ENCODE data around the gene RBM3. TPM values are rescaled to one million over a fixed set of nuclear protein-coding genes. Genes with fewer than 3 reads are reported as not detected.

Gene RBM3
- total RNA-seq, 1 donor from 2014 or later: 264 TPM

DNA sequence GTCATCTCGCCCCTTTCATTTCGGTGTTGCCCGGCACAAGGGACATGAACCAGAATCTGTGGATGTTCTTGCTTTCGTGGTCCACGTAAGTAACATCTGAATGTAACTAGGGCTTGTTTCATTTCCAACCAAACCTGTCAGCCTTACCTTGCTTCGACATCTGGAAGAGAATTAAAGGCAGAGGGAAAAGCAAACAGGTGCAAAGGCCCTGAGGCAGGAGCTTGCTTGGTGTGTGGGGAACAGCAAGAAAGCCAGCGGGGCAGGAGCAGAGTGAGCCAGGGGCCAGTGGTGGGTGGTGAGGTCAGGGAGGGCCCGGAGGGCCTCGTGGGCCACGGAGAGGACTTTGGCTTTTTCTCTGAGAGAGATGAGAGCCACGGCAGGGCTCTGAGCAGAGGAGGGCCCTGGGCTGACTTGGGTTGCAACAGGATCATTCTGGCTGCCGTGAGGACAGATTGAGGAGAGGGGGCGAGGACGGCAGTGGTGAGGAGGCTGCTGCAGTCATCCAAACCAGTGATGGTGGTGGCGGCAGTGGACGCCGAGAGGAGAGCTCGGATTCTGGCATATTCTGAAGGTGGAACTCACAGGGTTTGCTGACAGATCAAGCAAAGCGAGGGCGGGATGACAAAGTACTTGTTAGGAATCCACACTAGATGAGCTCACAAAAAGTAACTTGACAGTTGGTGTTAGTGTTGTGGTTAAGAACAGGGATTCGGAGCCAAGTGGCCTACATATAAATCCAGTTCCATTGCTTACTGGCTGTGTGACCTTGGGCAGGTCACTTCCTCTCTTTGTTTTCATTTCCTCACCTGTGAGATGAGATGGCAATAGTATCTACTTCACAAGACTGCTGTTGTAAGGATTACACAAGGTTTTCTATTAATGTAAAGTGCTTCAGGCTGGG, 16.2 kb downstream of the RBM3 start:
- H3K9ac ChIP-seq (ENCODE audit: low read length): no peak overlapping the region
- H3K27ac ChIP-seq (ENCODE audit: low read depth, low read length): no peak overlapping the region
- Mint-ChIP-seq H3K4me1 (ENCODE audit: low read depth, unreplicated experiment) (peaks cover 10% of the 10 kb centered on the region), H3K4me3 (ENCODE audit: unreplicated experiment) (no peak overlapping the region), H3K36me3 (ENCODE audit: low read depth, unreplicated experiment) (no peaks in the 10 kb centered on the region), H3K27ac (ENCODE audit: unreplicated experiment) (peak overlapping the region; percentile 66), H3K9me3 (ENCODE audit: unreplicated experiment) (no peaks in the 10 kb centered on the region), H3K27me3 (ENCODE audit: low read depth, unreplicated experiment) (no peaks in the 10 kb centered on the region)
- H3K36me3 ChIP-seq (ENCODE audit: insufficient read depth, low read length): no peaks in the 10 kb centered on the region
- H3K4me1 ChIP-seq (ENCODE audit: insufficient read depth, low read length): peaks cover 4% of the 10 kb centered on the region
- H4K20me1 ChIP-seq (ENCODE audit: insufficient read depth, low read length): no peaks in the 10 kb centered on the region
- H3K27me3 ChIP-seq (ENCODE audit: insufficient read depth, low read length): no peaks in the 10 kb centered on the region
- peak; percentile 36 for DNase-seq (ENCODE audit: low read depth)
- H2AFZ ChIP-seq (ENCODE audit: low read depth, low read length): no peak overlapping the region
- no peak overlapping the region for H3K4me2 ChIP-seq (ENCODE audit: low read length)
- no peaks in the 10 kb centered on the region for H3K79me2 ChIP-seq (ENCODE audit: insufficient read depth, low read length)
- FAIRE-seq: no peak
- no peak for TF ChIP-seq EZH2 (IDR thresholded peaks at IDR 0.05; ENCODE audit: insufficient read depth, low read length)
- TF ChIP-seq, protein P1, sequence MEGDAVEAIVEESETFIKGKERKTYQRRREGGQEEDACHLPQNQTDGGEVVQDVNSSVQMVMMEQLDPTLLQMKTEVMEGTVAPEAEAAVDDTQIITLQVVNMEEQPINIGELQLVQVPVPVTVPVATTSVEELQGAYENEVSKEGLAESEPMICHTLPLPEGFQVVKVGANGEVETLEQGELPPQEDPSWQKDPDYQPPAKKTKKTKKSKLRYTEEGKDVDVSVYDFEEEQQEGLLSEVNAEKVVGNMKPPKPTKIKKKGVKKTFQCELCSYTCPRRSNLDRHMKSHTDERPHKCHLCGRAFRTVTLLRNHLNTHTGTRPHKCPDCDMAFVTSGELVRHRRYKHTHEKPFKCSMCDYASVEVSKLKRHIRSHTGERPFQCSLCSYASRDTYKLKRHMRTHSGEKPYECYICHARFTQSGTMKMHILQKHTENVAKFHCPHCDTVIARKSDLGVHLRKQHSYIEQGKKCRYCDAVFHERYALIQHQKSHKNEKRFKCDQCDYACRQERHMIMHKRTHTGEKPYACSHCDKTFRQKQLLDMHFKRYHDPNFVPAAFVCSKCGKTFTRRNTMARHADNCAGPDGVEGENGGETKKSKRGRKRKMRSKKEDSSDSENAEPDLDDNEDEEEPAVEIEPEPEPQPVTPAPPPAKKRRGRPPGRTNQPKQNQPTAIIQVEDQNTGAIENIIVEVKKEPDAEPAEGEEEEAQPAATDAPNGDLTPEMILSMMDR (IDR thresholded peaks at IDR 0.05; ENCODE audit: insufficient read depth, low read depth, low read length): no peak
- no peaks in the 10 kb centered on the region for H3K9me3 ChIP-seq (ENCODE audit: insufficient read depth, low read depth, low read length)
- no peak overlapping the region for H3K4me3 ChIP-seq (ENCODE audit: insufficient read depth, low read depth, low read length)

DNA sequence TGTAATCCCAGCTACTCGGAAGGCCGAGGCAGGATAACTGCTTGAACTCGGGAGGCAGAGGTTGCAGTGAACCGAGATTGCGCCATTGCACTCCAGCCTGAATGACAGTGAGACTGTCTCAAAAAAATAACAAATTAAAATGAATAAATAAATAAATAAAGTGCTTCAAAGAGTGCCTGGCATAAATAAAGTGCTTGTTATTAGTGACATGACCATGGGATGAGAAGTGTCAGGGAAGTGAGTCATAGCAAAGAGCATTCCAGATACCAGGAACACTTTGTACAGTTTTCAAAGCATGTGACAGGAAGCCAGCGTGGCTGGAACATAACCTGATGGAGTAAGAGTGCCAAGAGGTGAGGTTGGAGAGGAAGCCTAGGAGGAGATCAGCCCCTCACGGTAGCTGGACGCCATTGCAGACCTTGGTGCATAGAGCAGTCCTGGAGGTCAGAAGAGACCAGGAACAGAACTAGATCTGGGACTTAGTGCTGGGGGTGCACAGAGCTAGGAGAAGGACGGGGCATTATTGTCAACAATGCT, 17.0 kb downstream of the RBM3 start:
- H2AFZ ChIP-seq (ENCODE audit: low read depth, low read length): peak overlapping the region; percentile 56
- peak; percentile 65 for DNase-seq (ENCODE audit: low read depth)
- no peaks in the 10 kb centered on the region for H3K36me3 ChIP-seq (ENCODE audit: insufficient read depth, low read length)
- H3K27me3 ChIP-seq (ENCODE audit: insufficient read depth, low read length): no peaks in the 10 kb centered on the region
- Mint-ChIP-seq H3K27me3 (ENCODE audit: low read depth, unreplicated experiment) (no peaks in the 10 kb centered on the region), H3K36me3 (ENCODE audit: low read depth, unreplicated experiment) (no peaks in the 10 kb centered on the region), H3K4me1 (ENCODE audit: low read depth, unreplicated experiment) (peaks cover 10% of the 10 kb centered on the region), H3K4me3 (ENCODE audit: unreplicated experiment) (no peak overlapping the region), H3K9me3 (ENCODE audit: unreplicated experiment) (no peaks in the 10 kb centered on the region), H3K27ac (ENCODE audit: unreplicated experiment) (peak overlapping the region; percentile 84)
- H3K79me2 ChIP-seq (ENCODE audit: insufficient read depth, low read length): no peaks in the 10 kb centered on the region
- peak overlapping the region; percentile 29 for H3K4me2 ChIP-seq (ENCODE audit: low read length)
- TF ChIP-seq EZH2 (IDR thresholded peaks at IDR 0.05; ENCODE audit: insufficient read depth, low read length): no peak
- TF ChIP-seq, protein P1 (IDR thresholded peaks at IDR 0.05; ENCODE audit: insufficient read depth, low read depth, low read length): no peak
- H4K20me1 ChIP-seq (ENCODE audit: insufficient read depth, low read length): no peaks in the 10 kb centered on the region
- peak overlapping the region; percentile 19 for H3K27ac ChIP-seq (ENCODE audit: low read depth, low read length)
- peak; percentile 79 for FAIRE-seq
- no peak overlapping the region for H3K9ac ChIP-seq (ENCODE audit: low read length)
- no peaks in the 10 kb centered on the region for H3K9me3 ChIP-seq (ENCODE audit: insufficient read depth, low read depth, low read length)
- no peak overlapping the region for H3K4me3 ChIP-seq (ENCODE audit: insufficient read depth, low read depth, low read length)
- peaks cover 4% of the 10 kb centered on the region for H3K4me1 ChIP-seq (ENCODE audit: insufficient read depth, low read length)
